Stomach smooth muscle (tissue), 2 donors: ENCODE measurements around the gene SRSF1.

ENCODE experiments used
- H3K27ac ChIP-seq: one replicate; pipeline ENCODE4 v1.7.0; 2013; ENCODE audit warnings: mild to moderate bottlenecking, low read length, inconsistent platforms
- H3K27me3 ChIP-seq, 2 donors: one replicate each; pipeline ENCODE4 v1.7.0; 2013; ENCODE audit warnings: low read length in 2 of 2; ENCODE audit not compliant: insufficient read depth in 2 of 2, control insufficient read depth in 1 of 2
- H3K36me3 ChIP-seq, 2 donors: one replicate each; pipeline ENCODE4 v1.7.0; 2013; ENCODE audit warnings: low read length in 2 of 2; ENCODE audit not compliant: control insufficient read depth in 2 of 2, insufficient read depth in 2 of 2
- H3K4me1 ChIP-seq: one replicate; pipeline ENCODE4 v1.7.0; 2013; ENCODE audit warnings: low read length; ENCODE audit not compliant: control insufficient read depth, insufficient read depth
- H3K4me3 ChIP-seq, 2 donors: one replicate each; pipeline ENCODE4 v1.7.0; 2013; ENCODE audit warnings: low read length in 2 of 2
- H3K9ac ChIP-seq, 2 donors: one replicate each; pipeline ENCODE4 v1.7.0; 2013; ENCODE audit warnings: low read length in 2 of 2, mild to moderate bottlenecking in 1 of 2
- H3K9me3 ChIP-seq, 2 donors: one replicate each; pipeline ENCODE4 v1.7.0; 2013; ENCODE audit warnings: low read length in 2 of 2; ENCODE audit not compliant: control insufficient read depth in 2 of 2
- donor health status: healthy.
- donor health status: Pancreatic carcinoma.

The SRSF1 gene

GRCh38 chr17:58019039-58019438 is 12.0 kb upstream of the SRSF1 start:
- no peaks in the 10 kb centered on the region for H3K36me3 ChIP-seq
- H3K27me3 ChIP-seq, result no peaks in the 10 kb centered on the region
- no peak overlapping the region for H3K4me3 ChIP-seq
- no peak overlapping the region for H3K27ac ChIP-seq
- H3K4me1 ChIP-seq, result no peaks in the 10 kb centered on the region
- H3K9me3 ChIP-seq, result no peaks in the 10 kb centered on the region
- no peak overlapping the region for H3K9ac ChIP-seq

GRCh38 chr17:58010067-58010799 is 3.2 kb upstream of the SRSF1 start:
- H3K4me3 ChIP-seq, result no peak overlapping the region
- H3K27me3 ChIP-seq, result no peaks in the 10 kb centered on the region
- no peak overlapping the region for H3K9ac ChIP-seq
- peaks cover 13% of the 10 kb centered on the region for H3K4me1 ChIP-seq
- no peaks in the 10 kb centered on the region for H3K9me3 ChIP-seq
- peaks cover 6 to 8% of the 10 kb centered on the region in 2 donors for H3K36me3 ChIP-seq
- H3K27ac ChIP-seq, result no peak overlapping the region

- Histone ChIP-seq H3K36me3 (peaks cover 19 to 30% of the 10 kb centered on the region in 2 donors), H3K9me3 (no peaks in the 10 kb centered on the region), H3K27ac (peak overlapping the region; percentile 99), H3K4me3 (peak overlapping the region; percentile 76 to 100), H3K27me3 (no peaks in the 10 kb centered on the region), H3K4me1 (peaks cover 27% of the 10 kb centered on the region), H3K9ac (peak overlapping the region; percentile 76 to 91)
Observed at GRCh38 chr17:58007781-58008706, 998 bp upstream of the SRSF1 start.

DNA sequence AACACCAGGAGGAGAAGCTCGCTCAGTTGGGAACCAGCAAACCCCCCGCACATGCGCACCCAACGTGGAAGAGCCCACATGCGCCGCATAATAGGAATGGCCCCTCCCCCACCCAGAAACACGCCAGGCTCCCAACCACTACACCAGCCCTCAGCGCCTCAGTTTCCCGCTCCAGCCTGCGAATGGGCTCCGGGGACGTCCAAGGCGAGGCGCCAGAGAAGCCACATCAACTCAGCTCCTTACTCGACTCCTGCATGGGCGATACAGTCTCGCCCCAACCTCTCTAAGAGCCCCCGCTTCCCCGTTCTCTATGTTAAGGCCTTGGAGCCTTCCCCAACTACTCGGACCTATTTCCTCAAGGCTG is 504 bp downstream of the SRSF1 start:
- Histone ChIP-seq H3K27ac (peak overlapping the region; percentile 99), H3K36me3 (peaks cover 19 to 34% of the 10 kb centered on the region in 2 donors), H3K27me3 (no peaks in the 10 kb centered on the region), H3K4me3 (peak overlapping the region; percentile 76 to 100), H3K4me1 (peaks cover 27% of the 10 kb centered on the region), H3K9ac (peak overlapping the region; percentile 91 to 100), H3K9me3 (no peaks in the 10 kb centered on the region)

DNA sequence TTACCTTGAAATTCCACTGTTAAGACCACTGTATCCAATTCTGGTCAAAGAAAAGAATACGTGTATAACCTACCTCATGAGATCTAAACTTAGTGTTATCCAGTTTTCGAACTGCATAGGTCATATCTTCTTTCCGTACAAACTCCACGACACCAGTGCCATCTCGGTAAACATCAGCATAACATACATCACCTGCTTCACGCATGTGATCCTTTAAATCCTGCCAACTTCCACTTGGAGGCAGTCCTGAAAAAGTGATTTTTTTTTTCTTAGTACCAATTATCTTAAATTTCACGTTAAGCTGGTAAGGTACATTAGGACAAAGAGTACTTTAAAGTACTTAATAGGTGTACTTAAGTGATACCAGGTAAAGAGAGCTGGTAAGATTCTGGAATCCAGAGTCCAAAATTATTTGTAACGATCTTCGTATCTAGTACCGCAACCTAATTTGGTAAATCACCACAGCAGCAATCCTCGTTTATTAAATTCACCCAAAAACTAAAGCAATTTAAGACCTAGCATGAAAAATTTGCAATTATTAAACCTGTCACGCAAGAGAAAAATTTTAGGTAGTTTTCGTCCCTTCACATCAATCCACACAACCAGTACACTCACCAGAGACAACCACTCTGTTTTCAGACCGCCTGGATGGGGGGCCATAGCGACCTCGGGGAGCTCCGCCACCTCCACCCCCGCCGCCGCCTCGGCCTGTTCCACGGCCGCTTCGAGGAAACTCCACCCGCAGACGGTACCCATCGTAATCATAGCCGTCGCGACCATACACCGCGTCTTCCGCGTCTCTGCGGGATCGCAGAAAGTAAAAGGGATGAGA is 1.1 kb downstream of the SRSF1 start:
- H3K4me3 ChIP-seq, result peak overlapping the region; percentile 76 to 100
- peak overlapping the region; percentile 99 for H3K27ac ChIP-seq
- H3K4me1 ChIP-seq, result peaks cover 27% of the 10 kb centered on the region
- no peaks in the 10 kb centered on the region for H3K27me3 ChIP-seq
- no peaks in the 10 kb centered on the region for H3K9me3 ChIP-seq
- peak overlapping the region; percentile 91 to 100 for H3K9ac ChIP-seq
- H3K36me3 ChIP-seq, result peaks cover 19 to 34% of the 10 kb centered on the region in 2 donors

- Histone ChIP-seq H3K36me3 (peaks cover 19 to 40% of the 10 kb centered on the region in 2 donors), H3K9ac (peak overlapping the region; percentile 42 to 91)
Observed at GRCh38 chr17:58005031-58005727, 1.9 kb downstream of the SRSF1 start.

GRCh38 chr17:58004060-58004459 is 3.0 kb downstream of the SRSF1 start:
- H3K4me1 ChIP-seq, result peaks cover 27% of the 10 kb centered on the region

More at GRCh38 chr17:58005031-58005727, 1.9 kb downstream of the SRSF1 start:
- peak overlapping the region; percentile 76 to 100 for H3K4me3 ChIP-seq
- peaks cover 27% of the 10 kb centered on the region for H3K4me1 ChIP-seq
- no peak overlapping the region for H3K27ac ChIP-seq
- no peaks in the 10 kb centered on the region for H3K9me3 ChIP-seq
- H3K27me3 ChIP-seq, result no peaks in the 10 kb centered on the region

DNA sequence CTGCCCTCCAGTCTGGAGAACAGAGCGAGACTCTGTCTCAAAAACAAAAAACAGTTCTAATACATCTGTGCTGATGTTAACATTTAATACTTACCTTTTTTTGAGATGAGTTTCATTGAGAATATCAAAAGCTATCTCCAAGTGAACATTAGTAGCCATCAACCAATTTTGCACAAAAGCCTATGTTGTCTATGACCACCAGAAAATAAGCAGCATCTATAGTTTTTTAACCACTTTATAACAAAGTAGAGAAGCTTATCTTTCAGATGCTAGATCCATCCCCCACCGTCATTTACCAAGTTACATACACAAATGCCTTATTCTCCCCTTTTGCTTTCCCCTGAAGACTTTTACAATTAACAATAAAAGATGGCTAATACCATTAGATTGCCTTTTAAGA is 4.1 kb downstream of the SRSF1 start:
- H3K27me3 ChIP-seq, result no peaks in the 10 kb centered on the region
- no peak overlapping the region for H3K27ac ChIP-seq
- no peak overlapping the region for H3K4me3 ChIP-seq
- peaks cover 24% of the 10 kb centered on the region for H3K4me1 ChIP-seq
- peaks cover 19 to 48% of the 10 kb centered on the region in 2 donors for H3K36me3 ChIP-seq
- H3K9me3 ChIP-seq, result no peaks in the 10 kb centered on the region
- no peak overlapping the region for H3K9ac ChIP-seq

More at GRCh38 chr17:58004060-58004459, 3.0 kb downstream of the SRSF1 start:
- H3K27ac ChIP-seq, result no peak overlapping the region
- H3K9ac ChIP-seq, result no peak overlapping the region
- H3K4me3 ChIP-seq, result peak overlapping the region in 1 of 2 donors; percentile 18
- H3K36me3 ChIP-seq, result peaks cover 19 to 46% of the 10 kb centered on the region in 2 donors
- no peaks in the 10 kb centered on the region for H3K27me3 ChIP-seq
- H3K9me3 ChIP-seq, result no peaks in the 10 kb centered on the region

GRCh38 chr17:58002154-58002948 is 4.7 kb downstream of the SRSF1 start:
- H3K27ac ChIP-seq, result no peak overlapping the region
- H3K9ac ChIP-seq, result no peak overlapping the region
- no peaks in the 10 kb centered on the region for H3K9me3 ChIP-seq
- peaks cover 21% of the 10 kb centered on the region for H3K4me1 ChIP-seq
- no peak overlapping the region for H3K4me3 ChIP-seq
- no peaks in the 10 kb centered on the region for H3K27me3 ChIP-seq
- H3K36me3 ChIP-seq, result peaks cover 24 to 48% of the 10 kb centered on the region in 2 donors
